ENCODE data around the gene ZNF837. TPM values are rescaled to one million over a fixed set of nuclear protein-coding genes. Genes with fewer than 3 reads are reported as not detected.

ZNF837 gene
- total RNA-seq, 6 donors from 2014 or later = 1.8 to 9.4 (median 3.7) TPM

- peak in 1 of 2 donors; percentile 59 for ATAC-seq (ENCODE audit: low FRiP score in 2 of 2)
Observed at GRCh38 chr19:58394821-58395219, 14.0 kb upstream of the ZNF837 start.

GRCh38 chr19:58393725-58394033, 12.8 kb upstream of the ZNF837 start:
- peaks cover 15 to 63% (median 46%) of the 10 kb centered on the region in 4 donors for H3K36me3 ChIP-seq
- no peaks in the 10 kb centered on the region for H3K9me3 ChIP-seq
- H3K27me3 ChIP-seq = peaks cover 0 to 9% (median 4%) of the 10 kb centered on the region in 4 donors
- peaks cover 5 to 36% (median 15%) of the 10 kb centered on the region in 4 donors for H3K4me1 ChIP-seq
- no peak for DNase-seq
- ATAC-seq (ENCODE audit: low FRiP score in 2 of 2) = no peak
- no peak overlapping the region for H3K4me3 ChIP-seq
- 86 to 88% methylated on average over 4 of the region's 4 CpGs for WGBS, 2 donors
- H3K27ac ChIP-seq = no peak overlapping the region
- TF ChIP-seq POLR2A (IDR thresholded peaks at IDR 0.05) (no peak), EP300 (IDR thresholded peaks at IDR 0.05) (no peak), CTCF (IDR thresholded peaks at IDR 0.05) (no peak), POLR2AphosphoS5 (IDR thresholded peaks at IDR 0.05) (no peak)

More at GRCh38 chr19:58394821-58395219, 14.0 kb upstream of the ZNF837 start:
- 92 to 100% methylated on average over 1 to 2 of the region's 3 CpGs for WGBS, 2 donors
- Histone ChIP-seq H3K4me3 (no peak overlapping the region), H3K4me1 (peaks cover 3 to 35% (median 10%) of the 10 kb centered on the region in 4 donors), H3K9me3 (no peaks in the 10 kb centered on the region), H3K36me3 (peaks cover 12 to 51% (median 39%) of the 10 kb centered on the region in 4 donors), H3K27me3 (peaks cover 0 to 9% (median 4%) of the 10 kb centered on the region in 4 donors), H3K27ac (peak overlapping the region in 1 of 4 donors; percentile 36)
- peak; percentile 50 to 65 for DNase-seq
- TF ChIP-seq EP300 (IDR thresholded peaks at IDR 0.05) = no peak
- TF ChIP-seq POLR2AphosphoS5 (IDR thresholded peaks at IDR 0.05) = peak in 1 of 2 donors; percentile 6

- Histone ChIP-seq H3K27ac (no peak overlapping the region), H3K4me1 (peaks cover 11 to 42% (median 18%) of the 10 kb centered on the region in 4 donors), H3K36me3 (peaks cover 15 to 67% (median 47%) of the 10 kb centered on the region in 4 donors), H3K27me3 (peaks cover 0 to 9% (median 4%) of the 10 kb centered on the region in 4 donors), H3K4me3 (no peak overlapping the region), H3K9me3 (no peaks in the 10 kb centered on the region)
- no peak for ATAC-seq (ENCODE audit: low FRiP score in 2 of 2)
- no peak for TF ChIP-seq POLR2AphosphoS5 (IDR thresholded peaks at IDR 0.05)
- TF ChIP-seq POLR2A (IDR thresholded peaks at IDR 0.05) = no peak
- no peak for TF ChIP-seq CTCF (IDR thresholded peaks at IDR 0.05)
- no peak for TF ChIP-seq EP300 (IDR thresholded peaks at IDR 0.05)
- 90 to 94% methylated on average over 15 to 26 of the region's 26 CpGs for WGBS, 2 donors
- peak in 1 of 2 donors; percentile 64 for DNase-seq
Observed at GRCh38 chr19:58392945-58393724, 12.3 kb upstream of the ZNF837 start.

- H3K9me3 ChIP-seq = no peaks in the 10 kb centered on the region
- H3K4me1 ChIP-seq = peaks cover 21 to 41% (median 28%) of the 10 kb centered on the region in 4 donors
- DNase-seq (no peak), ATAC-seq (ENCODE audit: low FRiP score in 2 of 2) (no peak)
- no peak for TF ChIP-seq POLR2AphosphoS5 (IDR thresholded peaks at IDR 0.05)
- no peak for TF ChIP-seq CTCF (IDR thresholded peaks at IDR 0.05)
- no peak for TF ChIP-seq EP300 (IDR thresholded peaks at IDR 0.05)
- TF ChIP-seq POLR2A (IDR thresholded peaks at IDR 0.05) = no peak
- H3K27ac ChIP-seq = no peak overlapping the region
- no peaks in the 10 kb centered on the region for H3K27me3 ChIP-seq
- H3K4me3 ChIP-seq = peak overlapping the region in 3 of 4 donors; percentile 74 to 93 (median 85)
- peaks cover 5 to 46% (median 27%) of the 10 kb centered on the region in 4 donors for H3K36me3 ChIP-seq
- 77 to 78% methylated on average over 3 of the region's 3 CpGs for WGBS, 2 donors
Observed at GRCh38 chr19:58388175-58388526, 7.3 kb upstream of the ZNF837 start.

- H3K27me3 ChIP-seq = no peaks in the 10 kb centered on the region
- 7% methylated on average over 39 of the region's 39 CpGs for WGBS, 2 donors
- peak overlapping the region; percentile 54 to 93 (median 80) for H3K4me3 ChIP-seq
- DNase-seq = no peak
- peak overlapping the region; percentile 90 to 98 (median 94) for H3K27ac ChIP-seq
- ATAC-seq (ENCODE audit: low FRiP score in 2 of 2) = no peak
- TF ChIP-seq POLR2A (IDR thresholded peaks at IDR 0.05) = no peak
- TF ChIP-seq EP300 (IDR thresholded peaks at IDR 0.05) = no peak
- no peak for TF ChIP-seq CTCF (IDR thresholded peaks at IDR 0.05)
- no peak for TF ChIP-seq POLR2AphosphoS5 (IDR thresholded peaks at IDR 0.05)
- H3K4me1 ChIP-seq = peaks cover 21 to 41% (median 28%) of the 10 kb centered on the region in 4 donors
- H3K9me3 ChIP-seq = no peaks in the 10 kb centered on the region
- H3K36me3 ChIP-seq = peaks cover 4 to 40% (median 21%) of the 10 kb centered on the region in 4 donors
Observed at GRCh38 chr19:58387338-58388174, 6.7 kb upstream of the ZNF837 start.

Measured in upper lobe of left lung (tissue), 6 donors.